CD4-positive, alpha-beta T cell treated with Interleukin-17A for 4 hours (primary cell): ENCODE results near the gene ZDHHC21.

Source experiments
- DNase-seq: peaks from one replicate; pipeline ENCODE4 v3.0.0-alpha.2; 2020; ENCODE audit warnings: mixed read lengths

ZDHHC21 gene

DNA sequence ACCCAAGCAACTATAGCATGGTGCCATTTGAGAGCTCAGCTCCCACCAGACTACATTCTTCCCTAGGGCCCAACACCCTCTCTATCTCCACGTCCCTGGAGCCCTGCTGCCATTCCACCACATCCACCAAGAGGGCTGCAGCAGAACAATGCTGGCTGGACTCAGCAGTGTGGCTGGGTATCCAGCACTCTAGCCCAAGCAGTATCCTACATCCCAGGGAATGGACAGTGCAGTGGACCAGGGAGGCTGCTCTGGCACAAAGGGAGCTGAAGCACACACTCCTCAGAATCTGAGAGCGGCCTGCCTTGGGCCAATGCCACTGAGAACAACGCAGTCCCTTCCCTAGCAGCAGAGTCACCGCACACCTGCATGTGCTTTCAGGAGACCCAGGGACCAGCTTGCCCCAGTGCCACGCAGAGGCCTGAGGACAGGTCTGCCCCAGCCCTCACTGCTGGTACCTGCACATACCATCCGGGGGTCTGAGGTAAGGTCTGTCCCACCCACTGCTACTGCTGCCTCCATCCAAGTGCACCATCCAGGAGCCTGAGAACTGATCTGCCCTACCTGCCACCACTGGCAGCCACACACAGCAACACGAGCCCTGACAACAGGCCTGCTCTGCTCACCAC is 95.9 kb downstream of the ZDHHC21 start:
- DNase-seq, result no peak

DNA sequence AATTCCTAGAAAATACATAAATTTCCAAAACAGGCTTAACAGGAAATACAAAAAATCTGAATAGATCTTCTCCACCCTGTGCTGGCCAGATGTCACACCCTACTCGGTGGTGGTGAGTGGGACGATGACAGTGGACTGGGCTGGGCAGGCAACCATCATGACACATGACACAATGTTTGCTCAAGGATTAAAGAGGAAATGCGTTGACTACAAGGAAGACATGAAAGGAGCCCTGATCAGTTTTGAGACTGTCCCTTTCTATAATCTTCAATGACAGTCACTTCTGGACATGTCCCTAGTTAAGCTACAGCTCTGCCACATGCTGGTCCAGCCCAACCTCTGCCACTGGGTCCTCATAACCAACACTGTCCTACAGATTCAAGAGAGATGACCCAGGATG is 99.8 kb downstream of the ZDHHC21 start:
- DNase-seq, result no peak

- no peak for DNase-seq
Measured at GRCh38 chr9:14591411-14591810, 101.8 kb downstream of the ZDHHC21 start.

- no peak for DNase-seq
Measured at GRCh38 chr9:14585730-14586473, 107.3 kb downstream of the ZDHHC21 start.

DNA sequence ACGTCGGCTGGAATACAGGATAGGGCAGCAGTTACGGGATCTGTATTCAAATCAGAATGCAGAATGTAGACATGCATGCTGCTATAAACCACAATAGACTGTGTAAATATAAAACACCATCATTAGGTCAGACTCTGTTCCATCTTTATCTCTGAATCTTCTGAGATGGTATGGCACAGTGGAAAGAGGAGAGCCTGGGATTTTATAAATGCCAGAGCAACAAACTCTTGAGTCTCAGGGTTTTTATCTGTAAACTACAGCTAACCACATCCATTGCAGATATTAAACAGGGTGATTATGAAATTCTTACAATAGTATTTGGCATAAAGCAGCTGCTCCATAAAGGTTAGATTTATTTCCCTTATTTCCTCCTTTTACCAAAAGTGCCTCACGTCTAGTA is 108.7 kb downstream of the ZDHHC21 start:
- DNase-seq, result no peak

GRCh38 chr9:14578030-14578429 is 115.2 kb downstream of the ZDHHC21 start:
- DNase-seq, result no peak

DNA sequence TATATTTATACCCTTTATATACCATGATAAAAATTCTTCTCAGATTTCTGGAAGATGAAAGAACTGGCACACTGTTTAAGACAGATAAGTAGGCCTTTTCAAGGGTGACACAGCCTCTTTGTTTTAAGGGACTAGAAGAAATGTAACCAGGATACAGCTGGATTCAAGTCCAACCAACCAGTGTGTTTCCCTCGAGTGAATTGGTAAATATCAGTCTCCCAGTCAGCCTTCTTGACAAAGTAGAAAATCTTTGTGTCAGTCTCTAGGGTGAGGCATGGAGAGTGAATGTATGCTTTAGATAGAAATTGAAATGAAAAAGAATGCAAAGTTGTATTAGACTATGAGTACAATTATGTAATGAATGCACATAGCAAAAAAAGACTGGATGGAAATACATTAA is 119.1 kb downstream of the ZDHHC21 start:
- no peak for DNase-seq

DNA sequence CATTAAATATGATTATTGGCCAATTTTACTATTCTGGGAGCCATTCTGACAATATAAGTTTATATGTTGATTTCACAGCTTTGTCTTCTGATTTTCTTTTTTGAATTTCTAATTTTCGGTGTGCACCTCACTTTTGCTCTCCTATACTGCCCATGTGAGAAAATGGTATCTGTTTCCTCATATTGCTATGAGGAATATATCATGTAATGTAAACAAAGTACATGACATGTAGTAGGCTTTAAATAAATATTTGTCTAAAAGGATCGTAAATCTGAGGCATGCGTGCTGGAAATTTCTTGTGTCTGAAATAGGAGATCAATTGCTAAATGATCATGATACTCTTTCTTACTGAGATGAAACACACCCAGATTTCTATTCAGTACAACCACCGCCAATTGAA is 119.9 kb downstream of the ZDHHC21 start:
- no peak for DNase-seq

DNA sequence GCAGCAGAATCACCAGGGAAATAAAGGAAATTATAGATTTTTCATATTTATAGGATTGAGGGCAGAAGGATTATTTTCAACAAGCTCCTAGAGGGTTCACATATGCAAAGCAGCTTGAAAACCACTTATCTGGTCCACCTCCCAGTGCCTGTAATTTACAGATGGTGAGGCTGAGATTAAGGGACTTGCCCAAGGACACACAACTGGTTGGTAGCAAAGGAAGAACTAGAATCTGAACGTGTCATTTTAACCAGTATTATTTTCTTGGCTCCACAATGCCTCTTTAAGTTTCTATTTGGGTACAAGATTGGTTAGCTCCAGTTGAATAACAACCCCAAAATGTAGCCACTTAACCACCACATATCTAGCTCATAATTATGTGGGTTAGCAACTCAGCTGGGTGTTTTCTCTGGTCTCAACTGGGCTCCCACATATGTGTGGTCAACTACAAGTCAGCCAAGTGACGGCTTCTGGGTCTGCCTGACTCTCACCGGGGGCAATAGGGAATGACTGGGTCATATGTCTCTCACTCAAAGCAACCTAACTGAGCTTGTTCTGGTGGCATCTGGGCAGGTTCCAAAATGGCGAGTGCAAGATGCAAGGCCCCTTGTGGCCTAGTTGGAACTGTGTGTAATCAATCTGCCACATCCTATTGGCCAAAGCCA is 127.7 kb downstream of the ZDHHC21 start:
- DNase-seq, result no peak

- DNase-seq, result no peak
Measured at GRCh38 chr9:14563902-14564624, 129.2 kb downstream of the ZDHHC21 start.

- DNase-seq, result no peak
Measured at GRCh38 chr9:14561929-14562405, 131.3 kb downstream of the ZDHHC21 start.
